NCI-H526 treated with DMSO at 0.1 percent for 48 hours (cell line): Measurements from ENCODE around the gene ALK.
"Not testable (repeated sequence)": the region's sequence is repeated elsewhere in the genome, so short reads cannot be mapped to it uniquely, and the experiment has no call there.

Source experiments
- DNase-seq: peaks from one replicate; lab custom pipeline; 2025; lab: John Stamatoyannopoulos, UW

The ALK gene

DNA sequence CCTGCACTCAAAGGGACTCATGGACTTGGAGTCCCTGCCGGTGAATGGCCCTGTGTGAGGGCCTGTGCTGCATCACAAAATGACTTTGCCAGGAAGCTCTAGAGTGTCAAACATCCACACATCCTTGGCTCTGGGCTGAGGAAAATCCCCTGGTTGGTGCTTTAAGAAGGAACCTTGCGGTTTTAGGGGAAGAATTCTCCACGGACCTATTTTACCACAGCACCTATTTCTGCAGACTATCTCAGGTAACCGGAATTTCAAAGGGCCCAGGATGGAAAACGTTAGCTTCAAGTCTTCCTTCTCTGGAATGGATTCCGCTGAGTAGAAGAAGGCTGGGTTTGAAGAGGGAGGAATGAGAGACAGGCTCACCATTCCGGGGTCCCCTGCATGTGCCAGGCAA is 166.2 kb downstream of the ALK start:
- no peak for DNase-seq

- no peak for DNase-seq
These were observed 167.5 kb downstream of the ALK start for GRCh38 chr2:29753671-29754444.

GRCh38 chr2:29751390-29751789 is 170.0 kb downstream of the ALK start:
- DNase-seq = no peak

GRCh38 chr2:29750463-29750862 is 170.9 kb downstream of the ALK start:
- DNase-seq = not testable (repeated sequence)

DNA sequence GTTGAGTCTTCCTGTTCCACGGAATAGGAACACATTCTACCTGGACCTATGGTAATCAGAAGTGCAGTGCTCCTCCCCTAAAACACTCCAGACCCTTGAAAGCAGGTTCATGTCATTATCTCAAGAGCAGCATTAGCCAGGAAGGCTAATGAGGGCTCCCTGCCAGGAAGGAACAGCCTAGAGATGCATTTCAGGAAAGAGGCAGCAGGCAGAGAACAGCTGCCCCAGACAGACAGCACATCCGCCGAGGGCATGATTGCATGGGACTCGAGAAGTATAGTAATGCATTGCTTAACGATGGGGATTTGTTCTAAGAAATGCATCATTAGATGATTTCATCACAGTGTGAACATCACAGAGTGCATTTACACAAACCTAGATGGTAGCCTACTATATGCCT is 171.5 kb downstream of the ALK start:
- no peak for DNase-seq

DNA sequence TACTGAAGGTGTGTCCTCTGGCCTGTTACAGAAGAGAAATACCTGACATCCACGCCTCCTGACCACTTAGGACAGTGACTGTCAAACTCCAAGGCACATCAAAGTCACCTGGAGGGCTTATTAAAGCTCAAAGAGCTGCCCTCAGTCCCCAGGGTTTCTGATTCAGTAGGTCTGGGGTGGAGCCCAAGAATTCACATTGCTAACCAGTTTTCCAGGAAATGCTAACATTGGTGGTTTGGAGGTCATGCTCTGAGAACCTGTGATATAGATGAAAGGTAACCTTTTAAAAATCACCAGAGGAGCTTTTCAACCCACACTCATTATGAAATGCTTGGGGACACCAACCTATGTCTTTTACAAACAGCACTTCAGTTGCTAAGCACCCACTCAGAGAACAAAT is 172.3 kb downstream of the ALK start:
- no peak for DNase-seq

DNA sequence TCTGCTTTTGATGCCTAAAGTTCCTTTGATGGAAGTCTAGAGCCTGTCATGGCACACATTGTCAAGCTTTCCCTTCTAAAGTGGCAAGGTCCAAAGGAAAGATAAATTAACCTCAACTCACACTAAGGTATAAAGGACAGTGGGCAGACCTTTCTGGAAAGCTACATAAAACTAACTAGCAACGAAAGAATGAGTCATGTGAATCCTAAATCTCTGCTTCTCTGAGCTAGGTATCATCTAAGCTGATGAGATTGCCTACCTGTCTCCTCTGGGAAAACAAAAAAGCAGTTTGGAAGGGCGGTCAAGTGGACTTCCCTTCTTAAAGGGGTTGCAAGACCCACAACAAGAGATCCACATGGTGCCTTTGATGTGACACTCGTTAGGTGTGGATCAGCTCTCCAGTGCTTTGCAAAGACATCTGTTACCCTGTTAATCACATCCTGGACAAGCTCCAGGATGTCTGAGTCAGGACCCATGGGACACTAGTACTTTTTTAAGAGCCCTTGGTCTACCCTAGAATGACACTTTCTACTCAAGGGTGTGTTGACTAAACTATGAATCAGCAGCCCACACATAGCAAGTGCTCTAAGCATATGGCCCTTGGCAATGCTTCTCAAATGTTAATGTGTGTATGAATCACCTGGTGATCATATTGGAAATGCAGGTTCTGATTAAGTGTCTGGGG is 173.5 kb downstream of the ALK start:
- no peak for DNase-seq

DNA sequence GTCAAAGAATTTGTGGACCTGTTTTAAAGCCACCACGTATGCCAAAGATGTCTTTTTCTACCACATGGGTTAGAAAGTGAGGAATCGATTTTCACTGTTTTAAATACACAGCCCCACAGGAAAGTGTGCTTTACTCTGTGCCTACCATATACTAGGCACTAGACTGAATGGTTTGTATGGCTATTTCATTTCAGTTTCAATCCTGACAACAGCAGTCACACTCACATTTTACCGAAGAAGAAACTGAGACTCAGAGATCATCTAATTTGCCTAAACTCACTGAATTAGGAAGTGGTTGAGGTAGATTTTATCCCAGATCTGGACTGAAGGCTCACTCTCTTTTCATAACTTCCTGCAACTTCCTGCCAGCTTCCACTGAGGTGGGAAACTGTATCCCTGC is 176.4 kb downstream of the ALK start:
- DNase-seq = no peak

DNA sequence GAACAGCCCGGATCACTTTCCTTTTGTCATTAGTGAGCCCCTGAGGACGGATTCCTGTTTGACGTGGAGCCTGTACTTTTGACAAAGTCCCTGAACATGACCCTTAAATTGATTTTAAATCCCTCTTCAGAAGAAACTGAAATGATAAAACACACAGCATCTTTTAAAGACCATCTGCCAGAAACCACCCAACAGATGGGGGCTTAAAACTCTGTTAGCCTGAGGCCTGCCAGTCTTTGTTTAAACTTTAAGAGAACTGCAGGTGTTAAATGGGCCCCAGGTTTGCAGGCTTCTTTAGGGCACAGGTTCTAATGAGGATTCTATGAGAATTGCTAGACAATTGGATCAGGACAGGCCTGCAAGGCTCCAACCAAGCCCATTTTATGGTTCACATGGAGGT is 177.9 kb downstream of the ALK start:
- DNase-seq = no peak

GRCh38 chr2:29742656-29743055 is 178.7 kb downstream of the ALK start:
- DNase-seq = no peak

DNA sequence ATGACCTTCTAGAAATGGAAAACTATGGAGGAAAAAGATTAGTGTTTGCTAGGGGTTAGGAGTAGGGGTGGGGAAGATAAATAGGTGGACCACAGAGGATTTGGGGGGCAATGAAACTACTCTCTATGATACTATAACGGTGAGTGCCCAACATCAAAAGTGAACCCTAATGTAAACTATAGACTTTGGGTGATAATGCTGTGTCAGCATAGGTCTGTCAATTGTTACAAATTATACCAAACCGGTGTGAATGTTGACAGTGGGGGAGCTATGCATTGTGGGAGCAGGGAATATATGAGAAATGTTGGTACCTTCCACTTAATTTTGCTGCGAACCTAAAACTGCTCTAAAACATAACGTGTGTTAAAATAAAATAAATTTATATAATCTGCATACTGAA is 180.3 kb downstream of the ALK start:
- no peak for DNase-seq

DNA sequence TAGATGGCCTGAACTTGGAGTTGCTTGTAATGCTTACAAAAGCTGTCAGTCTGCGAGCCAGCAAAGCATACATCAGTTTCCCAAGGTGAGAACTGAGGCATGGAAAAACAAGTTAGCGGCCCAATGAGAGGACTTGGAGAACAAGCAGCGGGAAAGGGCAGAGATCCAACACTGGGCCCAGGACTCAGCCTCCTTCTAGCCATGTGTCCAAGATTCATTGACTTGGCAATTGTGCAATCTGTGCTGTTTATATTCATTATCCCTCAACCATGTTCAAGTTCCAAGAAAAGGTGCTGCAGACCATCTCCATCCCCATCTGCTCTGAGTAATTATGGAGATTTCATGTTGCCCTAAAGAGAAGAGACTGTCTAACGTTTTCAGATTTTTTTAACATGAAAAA is 187.4 kb downstream of the ALK start:
- DNase-seq = no peak

- DNase-seq = no peak
These were observed 188.2 kb downstream of the ALK start for GRCh38 chr2:29733213-29733612.

- no peak for DNase-seq
These were observed 189.4 kb downstream of the ALK start for GRCh38 chr2:29731948-29732347.

DNA sequence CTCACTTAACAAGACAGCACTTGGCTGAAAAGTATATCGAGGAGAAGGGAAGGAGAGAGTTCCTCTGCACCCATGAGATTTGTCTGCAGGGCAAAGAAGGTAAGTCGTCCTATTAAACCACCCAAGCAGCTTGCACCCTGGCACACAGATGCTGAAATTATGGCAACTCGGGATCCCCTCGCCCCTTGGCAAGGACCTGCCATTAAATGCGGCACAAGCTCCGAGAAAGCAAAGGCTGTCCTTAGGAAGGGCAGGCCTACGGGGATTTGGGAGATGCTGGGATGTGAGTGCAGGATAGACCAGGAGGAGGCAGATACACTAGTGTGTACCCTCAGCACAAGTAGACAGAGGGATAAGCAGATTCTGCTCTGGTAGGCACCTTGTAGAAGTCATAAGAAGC is 191.5 kb downstream of the ALK start:
- DNase-seq = no peak

DNA sequence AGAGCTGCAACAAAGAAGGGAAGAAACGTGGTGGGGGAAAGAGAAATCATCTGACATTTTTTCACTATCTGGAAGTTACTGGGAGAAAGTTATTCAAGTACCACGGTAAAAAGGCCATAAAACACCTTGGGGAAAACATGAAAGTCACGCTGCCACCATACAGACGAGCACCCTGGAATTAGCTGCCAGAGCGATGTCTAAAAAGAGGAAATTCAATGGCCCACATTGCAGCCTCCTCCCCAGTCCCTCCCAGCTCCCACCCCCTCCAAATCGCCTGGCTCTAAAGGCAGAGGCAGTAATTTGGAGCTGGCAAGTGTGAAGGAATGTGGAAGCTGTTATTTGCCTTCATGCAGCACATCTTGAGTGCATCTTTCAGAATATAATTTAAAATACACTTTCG is 192.0 kb downstream of the ALK start:
- no peak for DNase-seq

DNA sequence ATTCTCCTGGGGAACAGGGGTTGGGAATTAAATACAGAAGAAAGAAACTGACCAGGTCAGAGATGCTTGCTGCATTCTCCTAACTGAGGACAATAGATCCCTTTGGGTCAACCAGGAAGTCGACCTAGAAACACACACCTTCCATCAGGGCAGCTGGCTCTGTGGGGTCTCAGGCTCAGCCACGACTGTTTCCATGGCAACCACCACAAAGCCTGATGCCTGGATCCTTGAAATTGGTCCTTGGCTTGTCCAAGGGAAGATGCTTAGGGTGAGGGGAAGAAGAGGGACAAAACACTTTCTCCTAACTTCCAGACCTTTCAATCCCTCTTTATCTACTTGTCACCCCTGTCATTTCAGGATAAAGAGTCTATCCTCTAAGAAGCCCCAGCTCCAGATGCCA is 194.4 kb downstream of the ALK start:
- no peak for DNase-seq

GRCh38 chr2:29725610-29726009 is 195.8 kb downstream of the ALK start:
- no peak for DNase-seq

GRCh38 chr2:29724282-29724681 is 197.1 kb downstream of the ALK start:
- no peak for DNase-seq

DNA sequence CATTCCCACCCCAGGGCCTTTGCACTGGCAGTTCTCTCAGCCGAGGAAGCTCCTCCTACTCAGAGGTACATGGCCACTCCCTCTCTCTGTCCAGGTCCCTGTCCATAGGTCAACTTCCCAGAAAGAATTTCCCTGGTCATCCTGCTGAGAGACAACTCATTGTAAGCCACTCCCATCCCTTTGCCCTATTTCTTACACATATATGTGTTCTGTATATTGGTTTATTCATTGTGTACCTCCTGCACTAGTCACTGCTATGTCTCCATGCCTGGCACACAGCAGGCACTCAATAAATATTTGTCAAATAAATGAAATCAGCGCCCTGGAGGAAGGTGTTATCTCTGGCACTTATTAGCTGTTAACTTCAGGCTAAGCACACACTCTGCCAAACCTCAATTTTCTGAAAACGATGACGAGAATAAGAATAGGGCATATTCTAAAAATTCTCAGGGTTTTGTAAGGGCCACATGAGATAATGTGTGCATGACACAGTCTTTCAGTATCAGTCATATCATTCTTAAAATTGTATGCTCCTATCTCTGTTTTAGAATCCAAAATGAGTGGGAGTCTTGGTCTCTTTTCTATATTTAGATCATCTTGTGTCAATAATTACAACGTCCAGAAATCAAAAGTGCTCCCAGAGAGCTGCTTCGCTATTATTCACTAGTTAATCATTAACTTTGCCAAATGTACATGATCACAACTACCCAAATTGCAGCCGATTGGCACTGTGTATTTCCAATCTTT is 198.0 kb downstream of the ALK start:
- peak; percentile 68 for DNase-seq

DNA sequence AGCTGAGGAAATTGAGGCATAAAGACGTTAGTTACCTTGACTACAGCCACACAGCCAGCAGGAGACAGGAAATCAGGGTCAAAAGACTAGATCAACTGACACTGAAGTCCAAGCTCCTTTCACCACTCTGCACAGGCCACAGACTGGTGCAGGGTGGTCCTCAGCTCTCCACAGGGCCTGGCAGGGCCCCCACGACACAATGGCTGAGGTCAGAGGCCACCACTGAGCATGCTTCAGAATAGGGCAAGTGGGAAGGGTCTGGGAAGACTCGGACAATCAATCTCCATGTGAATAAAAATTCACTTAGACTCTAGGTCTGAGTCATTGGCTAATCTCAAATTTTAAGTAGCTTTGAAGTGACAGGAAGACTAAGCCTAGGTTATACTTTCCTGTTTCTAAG is 201.7 kb downstream of the ALK start:
- no peak for DNase-seq

GRCh38 chr2:29718076-29718686 is 203.2 kb downstream of the ALK start:
- peak; percentile 63 for DNase-seq

GRCh38 chr2:29715655-29716054 is 205.7 kb downstream of the ALK start:
- DNase-seq = no peak
